Measurements from ENCODE around the gene RSU1.

RSU1 gene

DNA sequence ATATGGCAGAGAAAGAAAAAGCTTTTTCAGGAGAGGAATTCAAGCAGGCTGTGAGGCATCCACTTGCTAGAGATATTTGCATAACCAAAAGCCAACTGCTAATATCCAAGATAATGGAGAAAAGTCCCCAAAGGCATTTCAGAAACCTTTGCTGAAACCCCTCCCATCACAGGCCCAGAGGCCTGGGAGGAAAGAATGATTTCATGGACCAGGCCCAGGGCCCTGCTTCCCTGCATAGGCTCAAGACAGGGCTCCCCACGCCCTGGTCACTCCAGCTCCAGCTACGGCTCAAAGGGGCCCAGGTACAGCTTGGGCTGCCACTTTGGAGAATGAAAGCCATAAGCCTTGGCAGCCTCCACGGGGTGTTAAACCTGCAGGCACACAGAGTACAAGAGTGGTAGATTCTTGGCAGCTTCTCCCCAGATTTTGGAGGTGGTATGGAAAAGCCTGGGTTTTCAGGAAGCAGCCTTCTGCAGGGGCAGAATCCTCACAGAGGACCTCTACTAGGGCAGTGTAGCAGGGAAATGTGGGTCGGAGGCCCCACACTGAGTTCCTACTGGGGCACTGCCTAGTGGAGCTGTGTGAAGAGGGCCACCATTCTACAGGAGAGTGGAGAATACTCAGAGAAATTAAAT, 5.6 kb upstream of the RSU1 start:
- no peak for DNase-seq (ENCODE audit: low read depth)
- no peak overlapping the region for H3K4me3 ChIP-seq (ENCODE audit: control insufficient read depth, low read depth, low read length)

GRCh38 chr10:16822027-16822426, 4.8 kb upstream of the RSU1 start:
- DNase-seq (ENCODE audit: low read depth), result no peak
- TF ChIP-seq, protein P1, sequence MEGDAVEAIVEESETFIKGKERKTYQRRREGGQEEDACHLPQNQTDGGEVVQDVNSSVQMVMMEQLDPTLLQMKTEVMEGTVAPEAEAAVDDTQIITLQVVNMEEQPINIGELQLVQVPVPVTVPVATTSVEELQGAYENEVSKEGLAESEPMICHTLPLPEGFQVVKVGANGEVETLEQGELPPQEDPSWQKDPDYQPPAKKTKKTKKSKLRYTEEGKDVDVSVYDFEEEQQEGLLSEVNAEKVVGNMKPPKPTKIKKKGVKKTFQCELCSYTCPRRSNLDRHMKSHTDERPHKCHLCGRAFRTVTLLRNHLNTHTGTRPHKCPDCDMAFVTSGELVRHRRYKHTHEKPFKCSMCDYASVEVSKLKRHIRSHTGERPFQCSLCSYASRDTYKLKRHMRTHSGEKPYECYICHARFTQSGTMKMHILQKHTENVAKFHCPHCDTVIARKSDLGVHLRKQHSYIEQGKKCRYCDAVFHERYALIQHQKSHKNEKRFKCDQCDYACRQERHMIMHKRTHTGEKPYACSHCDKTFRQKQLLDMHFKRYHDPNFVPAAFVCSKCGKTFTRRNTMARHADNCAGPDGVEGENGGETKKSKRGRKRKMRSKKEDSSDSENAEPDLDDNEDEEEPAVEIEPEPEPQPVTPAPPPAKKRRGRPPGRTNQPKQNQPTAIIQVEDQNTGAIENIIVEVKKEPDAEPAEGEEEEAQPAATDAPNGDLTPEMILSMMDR (conservative IDR thresholded peaks at IDR 0.05; ENCODE audit: control insufficient read depth, insufficient read depth, low read depth, low read length), result no peak
- no peak overlapping the region for H3K4me3 ChIP-seq (ENCODE audit: control insufficient read depth, low read depth, low read length)

More for the DNA sequence above, 5.6 kb upstream of the RSU1 start:
- TF ChIP-seq, protein P1 (conservative IDR thresholded peaks at IDR 0.05; ENCODE audit: control insufficient read depth, insufficient read depth, low read depth, low read length), result no peak

DNA sequence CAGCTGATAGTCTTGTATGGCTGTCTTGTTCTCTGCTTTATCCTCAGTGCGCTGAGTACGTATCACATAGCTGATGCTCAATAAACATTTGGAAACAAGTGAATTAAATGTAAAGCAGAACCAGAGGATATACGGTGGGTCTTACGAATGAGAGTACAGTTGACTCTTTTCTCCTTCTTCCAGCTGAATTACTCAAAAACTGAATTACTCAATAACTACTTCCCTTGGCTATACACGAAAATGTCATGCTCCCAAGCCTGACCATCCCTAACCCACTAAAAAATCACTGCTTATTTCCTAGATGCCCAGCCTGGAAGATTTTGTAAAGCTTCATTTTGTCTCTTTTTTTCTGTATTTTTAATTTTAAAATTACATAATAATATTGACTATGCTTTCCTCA, 3.2 kb upstream of the RSU1 start:
- TF ChIP-seq, protein P1 (conservative IDR thresholded peaks at IDR 0.05; ENCODE audit: control insufficient read depth, insufficient read depth, low read depth, low read length), result no peak
- no peak overlapping the region for H3K4me3 ChIP-seq (ENCODE audit: control insufficient read depth, low read depth, low read length)
- DNase-seq (ENCODE audit: low read depth), result no peak

GRCh38 chr10:16820018-16820417, 2.8 kb upstream of the RSU1 start:
- TF ChIP-seq, protein P1 (conservative IDR thresholded peaks at IDR 0.05; ENCODE audit: control insufficient read depth, insufficient read depth, low read depth, low read length), result no peak
- no peak for DNase-seq (ENCODE audit: low read depth)
- H3K4me3 ChIP-seq (ENCODE audit: control insufficient read depth, low read depth, low read length), result no peak overlapping the region

DNA sequence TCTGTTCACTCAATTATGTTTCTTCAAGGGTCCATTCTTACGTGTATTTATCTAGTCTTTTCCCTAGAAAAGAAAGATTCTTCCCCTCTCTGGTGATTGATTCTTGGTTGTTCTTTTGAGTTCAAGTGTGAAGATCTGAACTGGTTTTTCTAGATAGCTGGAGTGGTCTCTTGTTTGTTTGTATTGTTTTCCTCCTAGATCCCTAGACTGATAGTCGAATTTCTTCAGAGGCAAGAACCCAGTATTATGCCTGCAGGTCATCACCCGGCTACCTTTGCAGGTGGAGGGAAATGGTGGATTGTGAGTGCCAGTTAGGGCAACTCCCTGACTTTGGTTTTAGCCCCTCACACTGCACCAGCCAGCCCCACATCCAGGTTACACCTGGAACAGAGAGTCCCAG, 2.2 kb upstream of the RSU1 start:
- no peak for DNase-seq (ENCODE audit: low read depth)
- TF ChIP-seq, protein P1 (conservative IDR thresholded peaks at IDR 0.05; ENCODE audit: control insufficient read depth, insufficient read depth, low read depth, low read length), result no peak
- H3K4me3 ChIP-seq (ENCODE audit: control insufficient read depth, low read depth, low read length), result no peak overlapping the region

DNA sequence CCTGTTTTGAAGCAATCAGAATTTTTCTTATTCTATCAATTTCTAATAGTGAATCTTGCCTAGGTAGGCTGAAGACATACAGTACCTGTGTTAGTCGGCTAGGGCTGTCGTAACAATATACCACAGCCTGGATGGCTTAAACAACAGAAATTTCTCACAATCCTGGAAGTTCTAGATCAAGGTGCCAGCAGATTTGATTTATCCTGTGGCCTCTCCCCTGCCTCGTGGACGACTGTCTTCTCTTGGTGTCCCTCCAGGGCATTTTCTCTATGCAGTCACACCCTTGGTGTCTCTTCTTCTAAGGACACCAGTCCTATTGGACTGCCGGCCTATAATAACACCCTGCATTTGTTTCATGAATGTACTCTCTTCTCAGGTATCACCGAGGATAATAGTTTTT, 1.8 kb upstream of the RSU1 start:
- TF ChIP-seq, protein P1 (conservative IDR thresholded peaks at IDR 0.05; ENCODE audit: control insufficient read depth, insufficient read depth, low read depth, low read length), result no peak
- no peak for DNase-seq (ENCODE audit: low read depth)
- H3K4me3 ChIP-seq (ENCODE audit: control insufficient read depth, low read depth, low read length), result no peak overlapping the region

DNA sequence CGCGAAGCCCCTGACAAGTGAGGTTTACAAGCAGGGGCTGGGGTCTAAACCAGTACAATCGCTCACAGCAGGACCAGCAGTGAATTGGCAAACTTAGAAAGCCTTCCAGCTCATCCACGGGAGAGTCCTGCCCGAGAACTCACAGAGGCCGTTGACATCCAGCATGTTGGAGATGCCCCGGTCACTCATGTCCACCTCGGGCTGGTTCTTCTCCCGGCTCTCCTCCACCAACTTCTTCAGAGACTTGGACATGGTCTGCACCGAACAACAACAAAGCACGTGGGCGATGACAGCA, 447 bp downstream of the RSU1 start:
- peak overlapping the region; percentile 78 for H3K4me3 ChIP-seq (ENCODE audit: control insufficient read depth, low read depth, low read length)
- TF ChIP-seq, protein P1 (conservative IDR thresholded peaks at IDR 0.05; ENCODE audit: control insufficient read depth, insufficient read depth, low read depth, low read length), result no peak
- peak; percentile 36 for DNase-seq (ENCODE audit: low read depth)

Data from fibroblast of mammary gland (primary cell).